Thyroid gland (tissue), 4 donors: ENCODE results near the gene MINK1.

ENCODE experiments used
- CTCF ChIP-seq, 6 experiments: fragments of 200-600 bp in 3 of 6; fragments of 450-650 bp in 3 of 6; sonication (generic) in 3 of 6; IDR thresholded peaks; one replicate each; pipeline ENCODE4 v1.5.1; 2016 to 2019; ENCODE audit warnings: antibody characterized with exemption in 6 of 6, mild to moderate bottlenecking in 2 of 6, inconsistent platforms in 1 of 6, moderate library complexity in 1 of 6
- POLR2A ChIP-seq, 2 donors: fragments of 450-650 bp; IDR thresholded peaks; one replicate each; pipeline ENCODE4 v1.6.1; 2017; ENCODE audit warnings: antibody characterized with exemption in 2 of 2, mild to moderate bottlenecking in 2 of 2, moderate library complexity in 1 of 2

- no peak for TF ChIP-seq CTCF (IDR thresholded peaks at IDR 0.05)
- no peak for TF ChIP-seq POLR2A (IDR thresholded peaks at IDR 0.05)
These were observed 101.2 kb downstream of the MINK1 start for GRCh38 chr17:4934173-4934979.
